Stimulated activated naive CD8-positive, alpha-beta T cell treated with anti-CD3 and anti-CD28 coated beads, Interleukin-15, Interleukin-2, amounts not matched to agents 100 U/mL and 50 U/mL, for 24 hours (primary cell): ENCODE results near the gene CNTN6.

Source experiments
- ATAC-seq: fragments of 150-1000 bp; cut with Tn5 transposase; one replicate; pipeline ENCODE4 v1.10.0; 2021
- DNase-seq: peaks from one replicate; pipeline ENCODE4 v3.0.0; 2021

CNTN6 gene

DNA sequence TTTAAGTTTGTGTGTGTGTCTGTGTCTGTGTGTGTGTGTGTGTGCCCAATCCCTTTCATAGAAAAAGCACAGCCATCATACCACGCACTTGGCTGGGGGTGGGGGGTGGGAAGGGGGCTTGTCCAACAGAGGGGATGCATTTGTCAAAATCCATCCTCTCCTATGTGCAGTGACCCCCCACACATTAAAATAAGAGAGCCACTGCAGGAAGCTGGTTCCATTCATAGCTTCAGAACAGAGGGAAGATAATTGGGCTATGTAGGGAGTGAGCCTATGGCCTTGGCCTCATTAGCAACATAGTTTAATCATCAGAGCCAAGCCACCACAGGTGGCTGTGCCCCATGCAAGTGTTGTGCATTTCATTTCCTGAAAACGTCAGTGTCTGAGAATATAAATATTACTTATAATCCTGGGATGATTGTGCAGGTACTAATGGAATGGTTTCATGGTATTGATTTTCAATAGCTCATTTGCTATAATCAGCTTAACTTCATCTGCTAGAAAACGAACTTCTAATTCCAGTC, 330.8 kb downstream of the CNTN6 start:
- DNase-seq: no peak
- ATAC-seq: no peak

DNA sequence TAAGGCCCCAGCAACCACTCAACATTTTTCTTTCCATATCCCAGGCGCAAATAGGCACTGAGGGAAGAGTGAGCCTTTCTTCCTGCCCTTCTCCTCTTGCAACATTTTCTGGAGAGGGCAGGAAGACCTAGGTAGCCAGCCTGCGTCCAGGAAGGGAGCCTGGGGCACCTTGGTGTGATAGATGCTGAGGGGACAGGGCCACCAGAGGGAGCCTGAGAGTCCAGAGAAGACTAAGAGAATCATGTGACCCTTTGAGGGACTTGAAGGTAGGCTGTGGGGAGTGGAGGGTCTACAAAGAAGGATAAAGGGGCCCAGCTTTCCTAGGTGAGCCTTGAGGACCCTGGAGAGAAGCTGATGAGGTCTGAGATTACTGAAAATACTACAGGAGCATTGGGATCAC, 346.6 kb downstream of the CNTN6 start:
- DNase-seq: peak; percentile 11
- ATAC-seq: no peak

DNA sequence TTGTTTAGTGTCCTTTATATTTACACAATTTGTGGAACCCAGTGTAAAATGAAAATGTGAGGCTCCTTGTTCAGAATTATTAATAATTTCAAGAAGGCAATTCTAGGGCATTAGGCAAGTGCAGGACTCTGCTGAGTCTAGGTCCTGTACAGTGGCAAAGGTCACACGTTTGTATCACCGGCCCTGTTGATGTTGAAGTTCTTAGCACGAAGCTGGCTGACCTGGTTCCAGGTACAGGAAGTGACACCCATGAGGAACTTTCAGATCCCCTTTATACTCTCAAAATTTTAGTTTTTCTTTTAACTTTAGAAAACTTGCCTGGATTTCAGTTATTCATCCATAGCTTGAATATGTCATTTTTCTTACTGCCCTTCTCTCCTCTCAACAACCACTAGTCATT, 349.4 kb downstream of the CNTN6 start:
- DNase-seq: no peak
- ATAC-seq: no peak

DNA sequence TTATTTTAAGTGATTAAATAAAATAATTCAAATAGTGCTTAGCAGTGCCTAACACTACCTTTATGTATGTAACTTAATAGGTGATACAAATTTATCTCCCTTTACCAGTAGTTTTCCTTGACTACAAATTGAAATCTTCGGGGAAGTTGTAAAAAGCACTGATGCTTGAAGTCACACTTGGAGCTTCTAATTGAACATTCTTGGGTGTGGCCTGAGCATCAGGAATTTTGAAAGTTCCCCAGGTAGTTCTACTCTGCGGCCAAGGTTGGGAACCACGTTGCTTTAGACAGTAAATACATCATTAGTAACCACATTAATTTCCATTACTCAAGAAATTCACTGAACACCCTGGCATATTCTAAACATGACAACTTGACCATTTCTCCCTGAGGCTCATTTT, 351.4 kb downstream of the CNTN6 start:
- ATAC-seq: no peak
- no peak for DNase-seq

DNA sequence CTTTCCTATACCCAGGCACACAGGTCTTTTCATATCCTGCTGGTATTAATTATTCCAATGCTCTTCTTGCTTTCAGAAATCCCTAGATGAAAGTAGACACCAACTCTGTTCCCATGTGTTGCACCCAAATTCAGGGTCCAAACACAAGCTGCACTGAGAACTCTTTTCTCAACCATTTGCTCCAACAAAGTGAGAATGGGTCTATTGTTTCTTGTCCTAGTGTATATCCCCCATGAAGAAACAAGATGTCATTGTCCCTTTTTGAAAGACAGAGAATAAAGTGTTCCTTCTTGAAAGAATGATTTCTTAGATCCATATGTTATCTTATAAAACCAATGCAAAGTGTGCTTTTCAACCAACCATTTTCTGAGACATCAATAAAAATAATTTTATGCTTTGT, 353.7 kb downstream of the CNTN6 start:
- ATAC-seq (no peak), DNase-seq (no peak)

DNA sequence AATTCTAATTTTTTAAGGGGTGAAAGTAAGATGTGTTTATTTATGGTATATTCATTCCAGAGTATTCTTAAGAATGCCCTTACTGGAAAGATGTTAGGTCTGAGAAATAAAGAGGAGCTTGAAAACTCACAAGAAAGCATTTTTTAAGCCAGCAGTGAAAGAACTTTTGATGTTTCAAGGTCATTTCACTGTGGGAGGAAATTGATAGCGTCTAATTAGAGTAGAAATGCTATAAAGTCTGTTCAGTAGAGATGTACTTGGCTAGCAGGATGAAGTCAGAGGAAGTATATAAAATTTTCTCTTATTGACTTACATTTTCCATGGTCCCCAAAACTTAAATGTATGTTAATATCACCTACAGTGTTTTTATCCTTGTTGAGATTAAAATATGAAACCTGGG, 354.6 kb downstream of the CNTN6 start:
- no peak for ATAC-seq
- DNase-seq: no peak

DNA sequence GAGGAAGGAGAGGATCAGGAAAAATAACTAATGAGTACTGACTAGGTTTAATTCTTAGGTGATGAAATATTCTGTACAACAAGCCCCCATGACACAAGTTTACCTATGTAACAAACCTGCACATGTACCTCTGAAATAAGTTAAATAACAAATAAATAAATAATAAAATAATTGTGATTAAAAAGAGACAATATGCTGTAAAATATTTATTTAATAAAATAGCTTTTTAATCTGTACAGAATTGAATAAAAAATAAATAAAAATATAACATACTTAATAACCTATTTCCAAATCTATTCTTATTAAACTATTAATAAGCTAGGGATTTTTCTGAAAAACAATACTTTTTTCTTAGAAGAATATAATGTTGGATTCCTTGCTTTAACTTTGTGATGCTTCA, 355.6 kb downstream of the CNTN6 start:
- no peak for DNase-seq
- ATAC-seq: no peak
